SIG-M5 (cell line): ENCODE measurements around the gene KIAA1217.
"Not testable (repeated sequence)": the region's sequence is repeated elsewhere in the genome, so short reads cannot be mapped to it uniquely, and the experiment has no call there.

ENCODE experiments used
- DNase-seq: peaks from one replicate; lab custom pipeline; 2025; lab: John Stamatoyannopoulos, UW

The KIAA1217 gene

DNA sequence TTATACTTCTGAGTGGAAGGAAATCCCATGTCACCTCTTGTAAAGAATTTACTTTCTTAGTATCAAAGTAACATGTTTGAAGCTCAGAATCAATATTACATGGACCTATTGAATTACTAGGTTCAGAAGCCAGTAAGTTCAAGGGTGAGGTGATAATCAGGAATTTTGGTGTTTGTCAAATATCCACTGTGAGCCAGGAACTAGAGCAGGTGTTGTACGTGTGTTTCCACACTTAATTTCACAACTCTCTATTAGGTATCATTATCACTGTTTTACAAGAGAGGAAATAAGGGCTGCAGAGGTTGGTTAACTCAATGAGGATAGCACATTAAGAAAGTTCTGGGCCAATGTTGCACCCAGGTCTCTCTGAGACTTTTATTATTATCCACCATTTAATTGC is 130.4 kb downstream of the KIAA1217 start:
- DNase-seq = no peak

DNA sequence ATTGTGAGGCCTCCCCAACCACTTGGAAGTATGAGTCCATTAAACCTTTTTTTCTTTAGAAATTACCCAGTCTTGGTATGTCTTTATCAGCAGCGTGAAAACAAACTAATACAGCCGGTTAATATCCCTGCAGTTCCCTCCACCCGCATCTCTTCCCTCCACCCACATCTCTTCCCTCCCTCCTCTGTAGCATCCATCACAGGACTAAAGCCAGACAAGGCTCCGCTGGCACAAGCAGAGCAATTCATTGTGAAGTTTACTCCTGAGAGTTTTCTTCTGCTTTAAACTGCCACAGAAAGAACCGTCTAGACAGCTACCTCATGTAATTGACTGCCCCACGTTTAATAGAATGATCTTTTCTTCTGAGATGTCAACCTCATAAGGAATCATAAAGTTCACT is 131.5 kb downstream of the KIAA1217 start:
- DNase-seq = no peak

DNA sequence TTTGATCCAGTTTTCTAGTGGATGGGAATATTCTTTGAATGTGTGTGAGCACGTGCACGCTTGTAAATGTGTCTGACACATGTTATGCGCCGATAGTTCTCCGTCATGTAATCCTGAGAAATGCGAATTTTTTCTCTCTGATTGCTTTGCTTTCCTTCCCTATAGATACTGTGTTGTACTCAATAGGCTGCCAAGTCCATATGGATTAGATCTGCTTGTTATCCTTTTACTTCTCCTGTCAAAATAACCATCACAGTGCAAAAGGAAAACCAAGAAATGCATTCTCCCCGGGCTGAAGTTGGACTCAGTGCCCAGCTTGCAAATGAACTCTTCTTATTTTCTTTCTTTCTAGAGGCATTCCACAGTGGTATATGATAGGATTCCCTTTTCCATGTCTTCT is 131.9 kb downstream of the KIAA1217 start:
- DNase-seq = no peak

DNA sequence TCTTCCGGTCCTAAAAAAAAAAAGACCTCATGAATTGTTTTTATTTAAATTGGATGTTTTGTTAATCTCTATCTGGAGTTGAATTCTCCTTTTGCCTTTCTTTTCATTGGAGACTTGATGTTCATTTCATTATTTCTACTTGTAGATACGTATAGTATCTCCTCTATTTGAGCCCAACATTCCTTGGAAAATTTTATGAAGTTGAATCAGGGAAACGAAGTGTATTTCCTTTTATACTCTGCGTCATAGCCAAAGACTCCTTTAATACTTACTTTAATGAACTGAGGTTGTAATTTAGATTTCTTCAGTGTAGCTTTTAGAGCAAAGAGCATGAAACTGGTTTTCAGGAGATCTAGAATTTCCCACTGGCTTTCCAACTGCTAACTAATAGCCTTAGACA is 132.4 kb downstream of the KIAA1217 start:
- DNase-seq = no peak

DNA sequence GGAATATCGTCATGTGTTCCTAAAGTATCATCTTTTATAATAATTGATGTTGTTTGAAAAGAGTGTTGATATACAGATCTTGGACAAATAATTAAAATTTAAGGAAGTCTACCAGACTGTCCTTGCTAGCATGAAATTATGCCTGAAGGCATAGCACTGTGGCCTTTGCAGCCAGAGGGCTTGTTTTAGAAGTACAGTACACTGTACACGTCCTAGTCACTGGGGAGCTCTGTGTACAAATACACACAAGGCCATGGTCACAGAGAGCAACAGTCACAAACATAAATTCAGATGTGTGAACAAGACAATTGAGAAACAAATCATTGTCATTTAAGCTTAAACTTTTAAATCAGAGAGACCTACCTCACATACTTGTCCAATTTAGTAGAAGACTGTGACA is 133.0 kb downstream of the KIAA1217 start:
- no peak for DNase-seq

DNA sequence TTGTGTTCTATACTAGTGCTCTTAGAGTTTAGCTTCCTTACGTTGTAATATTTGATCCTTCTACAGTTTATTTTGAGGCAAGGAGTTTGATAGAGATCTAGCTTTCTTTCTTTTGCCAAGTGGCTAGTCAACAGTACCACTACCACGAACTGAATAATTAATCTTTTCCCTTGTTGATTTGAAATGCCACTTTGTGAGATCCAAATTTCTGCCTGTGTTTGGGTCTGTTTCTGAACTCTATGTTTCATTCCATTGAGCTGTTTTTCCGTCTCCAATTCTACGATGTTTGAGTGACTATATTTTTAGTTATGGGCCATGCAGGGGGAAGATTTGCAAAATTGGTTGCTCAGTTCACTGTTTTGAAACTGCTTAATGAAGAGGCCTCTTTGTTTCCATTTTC is 134.7 kb downstream of the KIAA1217 start:
- DNase-seq = no peak

DNA sequence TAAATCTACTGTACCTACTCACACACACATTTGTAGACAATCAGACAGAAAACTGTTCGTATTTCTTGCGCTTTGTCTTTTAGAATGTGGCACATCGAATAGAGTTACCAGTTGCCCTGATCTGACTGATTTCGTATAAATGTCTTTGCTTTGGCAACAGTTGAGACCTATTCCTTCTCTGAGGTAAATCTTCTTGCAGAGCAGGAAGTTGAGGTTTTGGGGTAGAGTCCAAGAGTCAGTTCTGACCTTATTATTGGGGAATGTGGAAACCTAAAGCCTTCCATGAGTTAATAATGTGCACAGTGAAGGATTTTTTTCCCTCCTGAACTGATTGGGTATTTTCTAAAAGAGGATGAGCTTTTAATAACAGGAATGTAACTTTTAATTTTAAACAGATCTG is 135.3 kb downstream of the KIAA1217 start:
- DNase-seq = no peak

DNA sequence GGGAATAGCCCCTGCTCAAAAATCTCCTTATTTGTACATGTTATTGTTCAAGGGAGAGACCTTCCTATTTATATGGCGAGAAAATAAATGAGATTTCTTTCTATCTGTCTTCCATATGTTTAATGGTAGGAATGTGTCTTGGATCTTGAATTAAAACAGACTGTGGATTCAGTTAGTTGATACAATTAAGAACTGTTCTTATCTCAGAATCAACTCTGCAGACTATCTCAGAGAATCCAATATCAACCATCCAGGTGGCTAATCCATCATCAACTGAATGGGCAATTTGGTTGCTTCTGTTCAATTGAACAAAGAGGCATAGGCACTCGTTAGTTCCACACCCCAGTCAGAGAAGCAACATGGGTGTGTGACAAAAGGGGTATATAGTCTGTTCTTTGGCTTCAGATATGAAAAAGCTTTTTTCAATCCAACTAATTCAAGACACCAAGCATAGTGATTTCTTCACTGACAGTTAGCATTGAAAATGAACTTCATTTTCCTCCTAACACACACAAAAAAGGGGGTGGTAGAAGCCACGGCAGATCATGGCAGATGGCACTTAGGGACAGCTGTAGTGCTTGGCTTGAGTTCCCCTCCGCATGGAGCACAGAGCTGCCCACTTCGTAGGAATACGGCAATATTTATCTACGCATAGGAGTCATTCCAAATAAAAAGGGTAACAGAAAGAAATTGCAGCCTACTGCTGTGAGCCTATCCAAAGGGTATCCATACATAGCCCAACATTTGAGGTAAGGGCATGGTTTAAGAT is 135.9 kb downstream of the KIAA1217 start:
- no peak for DNase-seq

DNA sequence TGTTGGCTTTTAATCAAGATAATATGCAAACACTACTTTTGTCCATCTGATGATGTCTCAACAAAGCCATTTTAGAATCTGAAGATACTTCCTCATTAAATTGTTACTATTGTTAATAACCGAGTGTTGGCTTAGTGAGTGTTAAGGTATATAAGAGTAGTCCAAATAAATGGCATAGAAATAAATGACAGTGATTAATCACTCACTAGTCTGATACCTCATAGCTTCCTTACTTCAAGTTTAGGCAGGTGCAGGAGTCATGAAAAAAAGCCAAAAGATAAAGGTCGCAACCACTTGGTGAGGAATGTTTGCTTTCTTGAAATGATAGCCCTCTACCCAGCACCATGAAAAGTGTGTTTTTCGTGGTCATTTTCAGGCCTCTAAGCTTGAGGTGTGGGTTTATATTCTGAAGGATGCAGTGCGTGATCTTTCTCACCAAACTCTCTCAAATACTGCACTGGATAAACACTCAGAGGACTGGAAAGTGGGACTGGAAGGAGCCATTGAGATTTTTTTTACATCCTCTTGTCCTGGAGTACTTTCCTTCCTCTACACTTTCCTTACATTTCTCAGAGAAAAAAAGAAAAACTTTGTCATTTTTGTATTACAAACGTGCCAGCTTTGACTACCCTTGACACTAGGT is 138.1 kb downstream of the KIAA1217 start:
- DNase-seq = no peak

DNA sequence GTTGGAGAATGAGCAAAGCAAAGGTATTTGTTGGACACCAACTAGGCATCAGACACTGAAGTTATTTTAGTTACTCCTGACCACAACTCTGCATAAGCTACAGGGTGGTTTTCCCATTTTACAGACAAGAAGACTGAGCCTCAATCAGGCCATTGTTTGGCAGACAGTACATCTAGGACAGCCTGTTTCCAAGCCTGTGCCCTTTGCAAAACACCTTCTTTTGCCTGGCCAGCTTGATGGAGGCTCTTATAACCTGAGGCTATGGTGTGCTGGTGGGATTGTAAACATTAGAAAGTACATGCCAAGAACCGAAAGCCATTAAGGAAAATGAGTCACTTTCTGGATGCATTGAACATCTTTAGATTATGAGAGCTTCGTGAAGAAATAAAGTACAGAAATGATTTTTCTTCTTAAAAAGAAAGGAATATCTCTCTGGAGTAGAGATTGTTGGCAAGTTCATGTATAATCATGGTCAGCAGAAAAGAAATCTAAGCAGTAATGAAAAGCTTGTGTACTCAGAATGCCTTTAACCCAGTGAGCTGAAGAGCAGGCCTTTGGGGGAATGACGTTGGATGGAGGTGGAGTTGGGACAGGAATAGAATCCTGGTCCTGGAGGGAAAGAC is 140.6 kb downstream of the KIAA1217 start:
- DNase-seq = no peak

DNA sequence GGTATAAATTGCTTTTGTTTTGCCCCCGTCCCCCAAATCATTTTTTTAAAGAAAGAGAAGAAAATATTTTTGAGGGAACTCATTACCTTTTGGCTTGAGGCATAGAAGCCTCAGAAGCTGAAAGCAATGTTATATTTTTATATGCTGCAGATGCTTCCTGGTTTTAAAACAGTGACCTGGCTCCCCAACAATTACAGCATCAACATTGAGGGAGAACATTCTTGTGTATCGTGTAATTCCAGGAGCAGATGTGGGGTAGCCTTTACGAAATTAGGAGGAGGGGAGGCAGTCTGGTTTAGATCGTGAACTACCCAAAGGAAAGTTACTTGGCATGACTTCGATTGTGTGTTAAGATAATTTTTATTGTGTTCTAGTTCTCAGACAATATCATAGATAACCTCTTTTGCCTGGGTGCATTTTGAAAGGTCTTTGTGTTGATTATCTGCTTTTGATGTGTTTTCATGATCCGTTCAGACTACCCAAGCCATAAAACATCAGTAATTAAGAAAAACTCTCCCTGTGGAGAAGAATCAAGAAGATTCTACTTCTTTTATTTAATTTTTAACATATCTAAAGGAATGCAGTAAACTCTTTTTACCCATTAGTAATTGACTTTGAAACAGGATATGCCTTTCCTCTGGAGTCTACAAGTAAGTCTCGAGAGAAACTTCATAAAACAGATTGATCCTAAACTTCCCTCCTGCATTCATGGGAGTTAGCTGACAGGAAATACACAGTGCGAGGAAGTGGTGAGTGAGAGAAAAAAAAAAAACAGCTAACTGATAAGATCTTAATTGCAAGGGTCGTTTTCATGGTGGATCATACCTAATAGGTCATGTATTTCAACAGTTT is 141.4 kb downstream of the KIAA1217 start:
- no peak for DNase-seq

DNA sequence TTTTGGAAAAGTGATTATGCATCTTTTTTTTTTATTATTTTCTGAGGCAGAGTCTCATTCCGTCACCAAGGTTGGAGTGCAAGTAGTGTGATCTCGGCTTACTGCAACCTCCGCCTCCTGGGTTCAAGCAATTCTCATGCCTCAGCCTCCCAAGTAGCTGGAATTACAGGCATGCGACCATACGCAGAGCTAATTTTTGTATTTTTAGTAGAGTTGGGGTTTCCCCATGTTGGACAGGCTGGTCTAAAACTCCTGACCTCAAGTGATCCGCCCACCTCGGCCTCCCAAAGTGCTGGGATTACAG is 141.9 kb downstream of the KIAA1217 start:
- DNase-seq = not testable (repeated sequence)

DNA sequence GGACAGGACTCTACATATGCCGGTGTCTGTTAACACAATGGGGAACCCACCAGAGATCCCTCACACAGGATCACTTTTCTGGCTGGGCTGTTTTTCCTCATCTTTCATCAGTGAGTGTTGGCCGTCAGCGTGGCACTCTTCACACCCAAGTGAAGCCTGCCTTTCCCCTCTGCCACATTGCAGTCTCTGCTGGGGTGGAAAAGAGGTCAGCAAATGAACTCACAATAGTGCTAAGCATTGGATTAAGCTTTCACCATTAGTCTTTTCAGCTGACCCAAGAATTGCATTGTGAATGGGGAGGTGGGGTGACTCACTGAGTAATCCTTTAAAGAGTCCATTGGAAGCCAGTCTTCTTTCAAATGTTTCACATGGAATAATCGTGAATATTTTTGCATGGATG is 143.0 kb downstream of the KIAA1217 start:
- DNase-seq = no peak

DNA sequence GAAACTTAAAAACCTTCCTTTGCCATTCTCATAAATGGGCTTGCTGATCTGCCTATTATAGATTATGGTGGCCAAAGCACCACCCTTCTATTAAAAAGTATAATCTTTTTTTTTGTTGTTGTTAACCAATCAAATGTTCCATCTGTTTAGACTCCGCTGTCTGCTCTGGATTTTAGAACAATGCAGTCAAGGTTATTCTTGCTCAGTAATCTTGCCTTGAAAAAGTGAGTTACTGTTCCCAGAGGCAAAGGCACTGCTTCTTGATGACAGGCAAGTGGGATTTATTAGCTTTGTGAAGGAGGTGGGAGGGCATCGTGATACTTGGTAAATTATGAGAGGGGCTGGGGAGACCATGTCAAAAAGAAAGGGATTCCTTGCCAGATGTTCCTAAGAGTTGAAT is 143.5 kb downstream of the KIAA1217 start:
- no peak for DNase-seq

DNA sequence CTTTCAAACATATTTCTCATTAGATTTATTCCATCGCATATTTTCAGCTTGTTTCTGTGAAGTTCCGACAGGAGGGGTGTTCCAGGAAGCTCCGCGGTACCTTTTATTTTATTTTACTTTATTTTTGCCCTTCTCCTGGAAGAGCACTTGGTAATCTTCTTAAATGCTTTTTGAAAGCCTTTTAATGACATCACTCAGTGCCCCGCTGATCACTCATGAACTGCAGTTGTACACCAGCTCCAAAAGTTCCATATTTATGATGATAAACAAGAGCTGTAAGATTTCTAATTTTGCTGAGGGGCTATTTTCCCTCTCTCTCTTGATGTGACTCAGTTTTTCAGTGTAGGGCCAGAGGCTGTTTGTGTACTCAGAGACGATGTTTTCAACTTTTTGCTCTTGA is 144.4 kb downstream of the KIAA1217 start:
- no peak for DNase-seq

DNA sequence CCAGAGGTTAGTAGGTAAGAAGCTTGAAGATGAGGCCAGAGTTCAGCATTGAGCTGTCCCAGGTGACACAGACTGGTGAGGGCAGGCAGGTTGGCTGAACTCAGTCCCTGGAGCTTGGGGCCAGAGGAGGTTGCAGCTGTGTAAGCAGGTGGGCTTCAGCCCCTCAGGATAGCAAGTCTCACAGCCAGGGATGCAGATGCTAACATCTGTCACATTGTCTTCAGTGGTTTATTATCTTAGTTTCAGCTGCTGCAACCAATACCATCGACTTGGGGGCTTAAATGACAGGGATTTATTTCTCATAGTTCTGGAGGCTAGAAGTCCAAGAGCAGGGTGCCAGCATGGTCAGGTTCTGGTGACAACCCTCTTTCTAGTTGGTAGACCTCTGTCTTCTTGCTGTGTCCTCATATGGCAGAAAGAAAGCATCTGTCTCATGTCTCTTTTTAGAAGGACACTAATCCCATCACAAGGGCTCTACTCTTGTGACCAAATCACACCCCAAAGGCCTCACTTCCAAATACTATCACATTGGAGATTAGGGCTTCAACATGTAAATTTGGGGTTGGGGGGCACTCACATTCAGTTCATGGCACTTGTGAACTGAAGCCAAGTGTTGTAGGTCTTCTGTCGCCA is 146.2 kb downstream of the KIAA1217 start:
- no peak for DNase-seq

DNA sequence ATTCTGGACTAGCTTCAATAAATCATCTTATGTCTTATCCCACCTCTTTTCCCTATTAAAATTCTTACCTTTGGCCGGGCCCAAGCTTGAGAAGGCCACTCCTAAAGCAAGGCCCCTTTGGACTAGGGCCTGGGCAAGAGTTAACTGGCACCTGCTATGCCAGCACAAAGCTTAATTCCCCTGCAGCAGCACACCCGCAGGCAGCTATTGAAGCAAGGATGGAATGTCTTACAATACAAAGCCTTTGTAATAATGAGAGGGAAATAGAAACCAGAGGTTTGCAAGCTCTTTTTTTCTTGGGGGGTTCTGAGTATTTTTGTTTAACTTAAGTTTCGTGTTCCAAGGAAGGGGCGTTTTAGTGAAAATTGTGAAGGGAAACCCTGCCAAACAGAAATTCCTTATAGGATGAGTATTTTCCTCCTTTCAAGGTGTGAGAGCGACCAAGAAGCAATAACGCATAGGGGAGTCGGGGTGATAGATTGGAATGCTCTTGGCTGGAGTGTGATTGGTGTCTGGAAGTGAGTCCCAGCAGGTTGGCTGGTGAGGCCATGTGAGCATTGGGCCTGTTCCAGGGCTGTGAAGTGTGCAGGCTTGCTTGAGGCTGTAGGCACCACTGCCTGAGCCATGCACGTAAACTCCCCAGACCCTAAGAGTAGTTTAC is 148.5 kb downstream of the KIAA1217 start:
- DNase-seq = no peak

DNA sequence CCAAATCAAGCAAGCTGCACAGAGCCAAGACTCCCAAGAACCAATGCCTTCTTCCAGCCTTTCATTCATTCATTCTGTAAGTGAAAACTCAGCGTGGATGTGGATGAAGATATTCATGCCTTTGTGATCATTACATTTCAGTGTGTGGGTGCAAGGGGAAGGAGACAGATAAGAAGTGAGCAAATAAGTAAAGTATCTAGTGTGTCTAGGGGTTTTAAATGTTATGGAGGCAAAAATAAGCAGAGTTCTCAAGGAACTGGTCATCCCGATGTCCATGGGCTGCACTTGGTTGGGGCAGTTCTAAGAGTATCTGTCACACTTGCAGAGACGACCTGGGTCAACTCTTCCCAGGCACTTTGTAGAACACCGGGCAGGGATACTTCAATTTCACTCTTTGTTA is 149.1 kb downstream of the KIAA1217 start:
- DNase-seq = no peak

DNA sequence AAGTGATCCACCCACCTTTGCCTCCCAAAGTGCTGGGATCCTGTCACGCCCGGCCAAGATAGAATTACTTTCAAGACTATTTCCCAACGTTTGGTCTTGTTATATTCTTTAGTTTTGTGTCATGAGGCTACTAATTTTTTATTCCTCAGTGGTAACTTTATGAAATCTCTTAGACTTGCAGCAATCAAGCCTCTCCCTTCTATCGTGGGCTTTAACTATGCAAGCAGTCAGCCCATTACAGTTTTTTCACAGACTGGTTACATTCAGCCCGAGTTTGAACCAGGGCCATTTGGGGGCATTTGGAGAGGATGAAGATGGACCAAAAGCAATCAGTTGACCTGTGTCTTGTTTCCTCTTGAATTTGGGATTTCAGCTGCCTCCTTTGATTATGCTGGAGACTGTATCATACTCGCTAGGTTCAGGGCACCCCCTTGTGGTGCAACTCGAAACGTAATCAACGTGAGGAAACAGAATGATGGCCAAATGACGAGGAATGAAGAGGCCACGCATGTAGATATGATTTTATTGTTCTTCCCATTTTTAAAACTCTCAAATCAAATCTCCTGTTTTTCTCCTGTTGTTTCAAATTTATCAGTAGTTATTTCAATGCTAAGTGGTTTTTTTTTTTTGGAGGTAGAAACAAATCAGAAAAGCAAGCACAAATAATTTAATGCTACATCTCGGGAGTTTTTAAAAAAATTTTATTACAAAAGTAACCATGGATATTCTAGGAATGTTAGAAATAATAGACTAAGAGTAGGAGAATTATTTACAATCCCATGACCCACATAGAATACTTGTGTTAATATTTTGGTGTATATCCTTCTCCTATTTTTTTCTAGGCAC is 151.6 kb downstream of the KIAA1217 start:
- DNase-seq = no peak

DNA sequence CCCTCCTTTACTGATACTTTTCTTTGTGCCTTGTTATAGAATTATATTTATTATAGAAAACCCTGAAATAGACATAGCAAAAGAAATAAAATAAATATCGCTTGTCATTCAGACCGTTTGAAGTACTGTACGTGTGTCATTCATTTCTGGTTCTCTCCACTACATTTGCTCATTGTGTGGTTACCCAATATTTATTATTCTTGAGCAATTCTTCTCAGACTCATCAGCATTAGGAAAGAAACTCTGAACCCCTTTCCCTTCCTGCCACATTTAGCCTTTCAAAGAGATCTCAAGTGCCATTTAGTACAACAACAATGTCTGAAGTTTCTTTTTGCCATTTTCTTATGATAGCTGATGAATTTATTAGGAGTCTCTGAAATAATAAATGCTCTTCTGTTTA is 154.1 kb downstream of the KIAA1217 start:
- no peak for DNase-seq

DNA sequence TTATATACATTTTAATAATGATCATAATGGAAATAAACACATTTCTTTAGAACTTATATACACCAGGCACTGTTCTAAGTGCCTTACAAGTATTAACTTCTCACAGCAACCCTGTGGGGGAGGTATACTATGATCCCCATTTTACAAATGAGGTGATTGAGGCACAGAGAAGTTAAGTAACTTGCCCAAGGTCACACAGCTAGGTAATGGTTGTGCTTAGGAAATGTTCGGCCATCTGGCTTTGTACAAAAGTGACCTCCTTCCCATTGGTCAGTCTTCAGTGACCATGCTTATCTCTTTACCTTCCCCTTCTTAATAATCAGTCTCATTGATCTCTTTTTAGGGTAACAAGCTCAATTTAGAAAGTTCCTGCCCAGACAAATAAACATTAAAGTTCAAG is 158.8 kb downstream of the KIAA1217 start:
- no peak for DNase-seq
